ENCODE measurements around the gene RASGRF2.

Gene RASGRF2

GRCh38 chr5:81095835-81096234 lies 135.7 kb downstream of the RASGRF2 start:
- no peak overlapping the region for H3K4me3 ChIP-seq (ENCODE audit: low read depth, low read length)
- in situ Hi-C loops (cut with HindIII; ENCODE audit: low sequenced_read_pairs), result no loop called here
- DNase-seq (ENCODE audit: low read depth), result no peak
- no peak for TF ChIP-seq CTCF (IDR thresholded peaks at IDR 0.05; ENCODE audit: low read depth, low read length, missing control alignments)

DNA sequence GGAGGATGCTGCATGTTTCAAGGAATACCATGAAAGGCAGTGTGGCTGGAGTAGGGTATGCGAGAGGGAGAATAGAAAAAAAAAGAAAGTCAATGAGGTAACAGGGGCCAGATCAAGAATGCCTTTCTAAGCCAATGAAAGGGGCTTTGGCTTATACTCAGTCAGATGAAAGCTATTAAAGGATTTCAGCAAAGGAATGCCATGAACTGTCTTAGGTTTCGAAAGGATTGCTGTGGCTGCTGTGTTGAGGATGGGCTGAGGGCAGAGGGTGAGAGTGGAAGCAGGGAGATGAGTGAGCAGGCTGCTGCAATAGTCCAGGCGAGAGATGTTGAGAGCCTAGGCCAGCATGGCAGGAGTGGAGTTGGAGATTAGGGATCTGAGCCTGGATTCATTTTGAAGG lies 137.6 kb downstream of the RASGRF2 start:
- no peak for DNase-seq (ENCODE audit: low read depth)
- no peak for TF ChIP-seq CTCF (IDR thresholded peaks at IDR 0.05; ENCODE audit: low read depth, low read length, missing control alignments)
- no peak overlapping the region for H3K4me3 ChIP-seq (ENCODE audit: low read depth, low read length)
- in situ Hi-C loops (cut with HindIII; ENCODE audit: low sequenced_read_pairs), result no loop called here

DNA sequence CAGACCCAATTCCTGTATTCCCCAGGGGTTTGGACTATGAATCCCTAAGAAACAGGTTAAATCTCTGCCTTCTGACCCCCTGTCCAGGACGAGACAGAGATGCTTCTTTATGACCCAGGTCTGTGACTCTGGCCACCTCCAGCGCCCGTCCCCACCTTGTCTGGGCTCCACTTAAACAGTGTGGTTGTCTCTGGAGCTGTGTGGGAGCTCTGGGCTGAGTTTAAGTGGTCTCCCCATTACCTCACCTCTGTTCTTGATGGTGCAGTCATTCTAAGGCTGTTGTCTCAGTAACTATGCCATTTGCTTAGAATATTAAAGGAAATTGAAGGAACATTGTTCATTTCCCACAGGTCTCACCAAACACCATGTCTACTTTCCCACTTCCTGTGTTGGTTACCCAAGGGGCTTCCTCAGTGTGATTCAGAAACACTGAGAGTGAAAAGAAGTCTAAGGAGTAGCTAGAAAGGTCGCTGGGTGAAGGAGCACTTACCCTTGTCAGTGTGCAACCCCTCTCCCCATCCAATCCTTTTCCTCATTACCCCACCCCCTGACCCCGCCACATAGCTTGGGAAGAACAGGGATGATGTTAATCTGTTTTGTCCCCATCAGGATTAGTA lies 145.2 kb downstream of the RASGRF2 start:
- H3K4me3 ChIP-seq (ENCODE audit: low read depth, low read length), result no peak overlapping the region
- TF ChIP-seq CTCF (IDR thresholded peaks at IDR 0.05; ENCODE audit: low read depth, low read length, missing control alignments), result no peak
- no peak for DNase-seq (ENCODE audit: low read depth)
- in situ Hi-C loops (cut with HindIII; ENCODE audit: low sequenced_read_pairs), result no loop called here

DNA sequence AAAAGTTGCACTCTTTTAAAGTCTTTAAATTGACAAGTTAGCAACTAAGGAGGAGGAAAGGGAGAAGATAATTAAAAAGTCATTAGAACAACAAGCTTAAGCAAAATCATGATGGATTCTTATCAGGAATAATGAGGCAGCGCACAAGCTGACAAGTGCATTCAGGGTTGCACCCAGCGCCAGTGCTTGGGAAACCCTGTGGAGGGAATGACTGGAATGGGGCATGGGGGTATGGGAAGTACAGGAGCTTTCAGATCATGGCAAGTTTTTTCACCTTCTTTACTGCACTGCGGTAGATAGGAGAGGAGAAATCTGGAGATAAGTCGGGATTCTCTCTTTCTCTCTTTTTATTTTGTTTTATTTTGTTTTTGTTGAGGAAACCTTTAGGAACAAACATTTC lies 155.1 kb downstream of the RASGRF2 start:
- no peak overlapping the region for H3K4me3 ChIP-seq (ENCODE audit: low read depth, low read length)
- no peak for DNase-seq (ENCODE audit: low read depth)
- TF ChIP-seq CTCF (IDR thresholded peaks at IDR 0.05; ENCODE audit: low read depth, low read length, missing control alignments), result no peak
- in situ Hi-C loops (cut with HindIII; ENCODE audit: low sequenced_read_pairs), result no loop called here

DNA sequence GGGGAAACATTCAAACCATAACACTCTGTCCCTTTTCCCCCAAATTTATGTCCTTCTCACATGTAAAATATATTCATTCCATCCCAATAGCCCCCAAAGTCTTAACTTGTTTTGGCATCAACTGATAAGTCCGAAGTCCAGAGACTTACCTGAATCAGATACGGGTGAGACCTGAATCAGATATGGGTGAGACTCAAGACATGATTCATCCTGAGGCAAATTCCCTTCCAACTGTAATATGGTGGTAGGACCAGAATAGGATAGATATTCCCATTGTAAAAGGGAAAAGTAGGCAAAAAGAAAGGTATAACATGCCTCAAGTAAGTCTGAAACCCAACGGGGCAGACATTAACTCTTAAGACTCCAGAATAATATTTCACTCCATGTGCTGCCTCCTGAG lies 157.4 kb downstream of the RASGRF2 start:
- DNase-seq (ENCODE audit: low read depth), result no peak
- in situ Hi-C loops (cut with HindIII; ENCODE audit: low sequenced_read_pairs), result no loop called here
- H3K4me3 ChIP-seq (ENCODE audit: low read depth, low read length), result no peak overlapping the region
- TF ChIP-seq CTCF (IDR thresholded peaks at IDR 0.05; ENCODE audit: low read depth, low read length, missing control alignments), result no peak

DNA sequence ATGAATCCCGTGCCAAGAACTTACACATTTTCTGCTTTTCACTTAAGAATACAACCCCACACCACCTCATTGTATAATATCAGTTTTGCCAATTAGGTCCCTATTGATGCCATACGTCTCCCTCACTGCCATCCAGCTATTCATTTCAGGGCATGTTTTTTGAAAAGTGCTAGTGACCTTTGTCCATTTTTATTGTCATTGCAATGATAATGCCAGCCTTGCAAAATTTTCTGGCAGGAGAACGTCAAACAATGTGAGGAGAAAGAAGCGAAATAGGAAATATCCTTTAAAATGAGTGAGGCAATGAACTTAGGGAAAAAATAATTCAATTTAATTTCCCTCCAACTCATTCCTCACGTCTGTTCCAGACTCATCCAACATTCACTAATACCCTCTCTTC lies 161.1 kb downstream of the RASGRF2 start:
- in situ Hi-C loops (cut with HindIII; ENCODE audit: low sequenced_read_pairs), result no loop called here

More for the DNA sequence above, 161.1 kb downstream of the RASGRF2 start:
- no peak for TF ChIP-seq CTCF (IDR thresholded peaks at IDR 0.05; ENCODE audit: low read depth, low read length, missing control alignments)
- DNase-seq (ENCODE audit: low read depth), result no peak
- no peak overlapping the region for H3K4me3 ChIP-seq (ENCODE audit: low read depth, low read length)
